ENCODE measurements around the gene KCNN3.

The KCNN3 gene

GRCh38 chr1:154745750-154746425 lies 124.2 kb downstream of the KCNN3 start:
- no peak for FAIRE-seq

- FAIRE-seq: no peak
Measured at GRCh38 chr1:154745286-154745731, 124.8 kb downstream of the KCNN3 start.

DNA sequence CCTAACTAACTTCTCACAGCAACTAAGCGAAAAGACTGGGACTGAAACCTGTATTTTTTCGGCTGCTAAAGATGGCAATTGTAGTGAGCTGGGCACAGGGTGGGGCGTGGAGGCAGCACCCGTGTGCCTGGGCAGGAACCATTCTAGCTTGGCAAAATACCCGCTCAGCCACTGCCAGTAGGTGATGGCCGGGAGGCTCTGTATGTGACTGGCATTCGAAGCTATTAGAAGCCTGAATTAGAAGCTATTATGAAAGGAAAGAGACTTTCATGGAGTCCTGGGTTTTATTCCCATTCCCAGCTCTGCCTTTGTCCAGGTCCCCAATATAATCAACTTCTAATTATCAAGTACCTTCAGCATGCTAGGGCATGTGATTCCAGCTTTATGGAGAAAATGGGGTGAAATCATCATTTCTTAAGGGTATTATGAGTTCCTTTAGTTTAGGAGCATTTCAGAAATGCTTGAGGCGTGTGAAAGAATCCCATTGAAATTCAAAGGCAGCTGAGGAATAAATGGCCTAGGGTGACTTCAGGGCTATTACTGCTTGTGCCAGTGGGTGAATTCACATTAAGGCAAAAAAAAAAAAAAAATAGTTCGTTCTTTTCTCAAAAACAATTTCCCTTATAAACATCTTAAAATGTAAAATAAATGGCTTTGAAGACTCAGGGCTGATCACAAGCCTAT lies 125.6 kb downstream of the KCNN3 start:
- FAIRE-seq: no peak

GRCh38 chr1:154743526-154744036 lies 126.5 kb downstream of the KCNN3 start:
- no peak for FAIRE-seq

- FAIRE-seq: no peak
Measured at GRCh38 chr1:154742606-154743005, 127.5 kb downstream of the KCNN3 start.

DNA sequence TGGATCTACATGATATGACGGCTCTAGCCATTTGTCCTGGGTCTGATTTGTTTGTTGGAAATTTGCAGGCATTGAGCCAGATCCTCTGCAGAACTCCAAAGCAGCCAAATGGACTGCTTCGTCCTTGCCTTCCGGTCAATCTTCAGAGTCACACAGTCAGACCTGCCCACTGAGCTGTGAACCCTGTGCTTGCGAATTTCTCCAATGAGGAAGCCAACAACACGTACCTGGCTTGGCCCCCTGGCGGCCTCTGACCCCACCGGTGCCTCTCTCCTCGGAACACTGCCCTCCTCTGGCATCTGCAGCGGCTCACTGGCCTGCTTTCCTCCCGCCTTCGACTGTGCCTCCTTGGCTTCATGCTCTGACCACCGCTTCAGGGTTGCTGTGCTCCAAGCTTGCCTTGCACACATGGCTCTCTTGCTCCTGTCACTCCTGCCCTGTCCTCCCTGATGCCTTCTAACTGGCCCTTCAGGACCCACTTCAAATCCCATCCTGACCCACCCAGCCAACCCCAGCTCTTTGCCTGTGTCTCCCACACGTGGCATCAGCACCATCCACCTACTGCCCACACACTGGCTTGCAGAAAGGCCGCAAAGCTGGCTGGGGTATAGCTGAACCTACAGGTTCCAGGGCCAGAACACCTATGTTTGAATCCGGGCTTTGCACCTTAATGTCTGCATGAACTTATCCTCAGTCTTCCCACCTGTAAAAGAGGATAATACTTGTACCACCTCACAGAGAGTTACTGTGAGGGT lies 128.2 kb downstream of the KCNN3 start:
- FAIRE-seq: no peak

DNA sequence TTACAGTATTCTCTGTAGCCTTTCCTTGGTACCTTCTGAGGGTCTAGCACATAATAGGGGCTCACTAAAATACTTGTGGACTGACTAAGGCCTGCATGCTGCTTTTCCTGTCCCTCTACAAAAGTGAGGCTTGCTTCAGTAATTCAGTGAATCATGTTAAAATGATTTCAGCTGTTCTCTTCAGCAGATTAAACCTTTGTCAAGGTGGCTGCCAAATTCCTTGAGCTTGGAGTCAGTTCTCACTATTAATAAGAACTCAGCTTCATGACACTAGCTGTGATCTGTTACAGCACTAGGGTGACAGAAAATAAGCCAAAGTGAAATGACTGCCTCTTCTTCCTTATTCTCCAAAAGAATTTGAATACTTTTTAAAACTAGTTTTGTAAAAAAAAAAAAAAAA lies 128.8 kb downstream of the KCNN3 start:
- no peak for FAIRE-seq

DNA sequence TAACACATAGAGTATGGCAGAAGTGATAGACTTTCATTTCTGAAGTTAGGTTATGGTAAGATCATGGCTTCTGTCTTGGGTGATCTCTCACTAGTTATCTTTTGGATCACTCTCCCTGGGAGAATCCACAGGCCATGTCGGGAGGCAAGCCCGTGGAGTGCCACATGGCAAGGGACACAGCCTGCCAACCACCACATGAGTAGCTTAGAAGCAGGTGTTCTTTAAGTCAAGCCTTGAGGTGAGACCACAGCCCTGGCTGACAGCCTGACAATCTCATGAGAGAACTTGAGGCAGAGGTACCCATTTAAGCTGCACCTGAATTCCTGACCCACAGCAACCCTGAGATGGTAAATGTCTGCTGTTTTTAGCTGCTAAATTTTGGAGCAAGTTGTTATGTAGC lies 130.4 kb downstream of the KCNN3 start:
- no peak for FAIRE-seq

DNA sequence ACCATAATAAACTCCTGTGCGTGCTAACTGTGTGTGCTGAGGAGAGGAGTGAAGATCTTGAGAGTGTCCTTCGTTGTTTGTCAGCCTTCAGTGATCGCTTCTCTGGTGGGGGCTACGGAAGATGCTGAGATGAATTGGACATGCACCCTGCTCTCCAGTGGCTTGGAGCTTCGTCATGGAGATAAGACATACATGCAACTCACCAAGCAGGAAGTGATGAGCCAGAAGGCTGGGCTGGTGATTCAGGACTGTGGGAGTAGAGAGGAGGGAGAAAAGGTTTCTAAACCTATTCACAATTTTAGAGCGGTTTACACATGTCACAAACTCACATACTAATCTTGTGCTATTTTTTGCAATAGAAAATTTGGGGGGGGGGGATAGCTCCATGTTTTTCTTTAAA lies 133.2 kb downstream of the KCNN3 start:
- FAIRE-seq: no peak

DNA sequence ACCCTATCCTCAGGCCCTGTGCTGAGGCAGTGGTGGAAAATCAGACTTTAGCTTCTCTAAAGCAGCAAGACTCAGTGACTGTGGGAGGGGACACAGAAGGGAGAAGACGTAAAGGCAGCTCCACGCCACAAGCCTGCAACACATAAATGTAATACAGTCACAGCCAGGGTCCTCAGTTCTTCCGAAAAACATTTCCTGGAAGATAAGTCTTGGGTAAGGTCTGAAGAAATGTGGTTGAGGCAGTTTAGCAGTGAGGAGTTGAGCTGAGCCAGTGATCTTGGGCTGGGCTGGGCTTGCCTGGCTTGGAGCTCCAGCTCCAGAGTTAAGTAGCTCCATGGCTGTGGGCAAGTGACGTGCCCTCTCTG lies 134.3 kb downstream of the KCNN3 start:
- no peak for FAIRE-seq

DNA sequence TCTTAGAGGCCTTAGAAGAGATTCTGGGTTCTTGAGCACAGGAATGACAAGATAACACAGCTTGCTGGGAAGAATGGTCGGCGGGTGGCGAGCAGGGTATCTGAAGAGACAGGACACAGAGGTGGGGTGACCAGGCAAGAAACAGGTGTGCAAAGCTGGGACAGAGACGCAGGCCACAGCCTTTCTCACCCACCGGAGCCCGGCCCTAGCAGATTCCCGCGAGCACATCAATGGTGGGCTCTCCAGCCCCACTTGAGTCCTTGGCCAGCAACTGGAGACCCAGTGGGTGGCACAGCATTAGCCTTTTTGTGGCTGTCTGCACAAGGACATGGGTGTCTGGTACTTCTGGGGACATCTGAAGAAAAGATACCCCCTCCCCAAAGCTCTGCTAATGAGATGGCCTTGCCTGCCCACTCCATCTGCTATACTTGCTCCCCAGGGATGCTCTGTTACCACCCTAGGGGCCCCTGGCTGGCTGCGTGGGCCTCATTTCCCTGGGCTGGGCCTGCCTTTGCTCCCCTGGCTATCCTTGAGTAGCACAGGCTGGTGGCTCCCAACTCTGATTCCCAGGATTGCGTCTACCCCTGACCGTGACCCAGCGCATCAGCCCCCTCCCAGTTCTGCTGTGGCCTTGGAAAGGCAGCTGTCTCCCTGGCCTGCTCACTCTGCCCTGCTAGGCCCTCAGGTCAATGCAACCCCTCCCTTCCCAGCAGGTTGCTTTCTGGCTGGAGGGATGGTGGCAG lies 134.8 kb downstream of the KCNN3 start:
- FAIRE-seq: no peak

- no peak for FAIRE-seq
Measured at GRCh38 chr1:154733621-154734020, 136.5 kb downstream of the KCNN3 start.

DNA sequence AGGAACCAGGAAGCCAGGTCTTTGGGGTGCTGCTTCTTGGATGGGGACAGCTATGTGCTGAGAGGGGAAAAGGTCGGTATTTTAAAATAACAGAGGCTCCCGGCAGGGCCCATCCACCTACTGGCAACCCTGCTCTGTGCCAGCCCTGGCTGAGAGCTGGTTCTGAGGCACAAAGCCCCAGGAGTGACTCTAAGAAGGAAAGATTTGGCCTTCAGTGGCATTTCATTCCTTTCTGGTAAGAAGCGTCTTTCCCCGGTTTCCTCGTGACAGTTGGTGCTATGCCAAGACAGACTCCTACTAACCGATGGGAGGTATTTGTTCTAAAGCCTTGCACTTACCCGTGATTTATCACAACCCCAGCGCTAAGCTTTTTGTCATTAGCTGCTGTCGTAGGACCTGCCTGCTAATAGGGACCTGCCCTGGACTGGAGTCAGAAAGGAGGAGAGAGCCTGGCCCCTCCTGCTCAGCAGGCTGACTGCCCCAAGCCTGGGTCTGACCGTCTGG lies 139.0 kb downstream of the KCNN3 start:
- no peak for FAIRE-seq

DNA sequence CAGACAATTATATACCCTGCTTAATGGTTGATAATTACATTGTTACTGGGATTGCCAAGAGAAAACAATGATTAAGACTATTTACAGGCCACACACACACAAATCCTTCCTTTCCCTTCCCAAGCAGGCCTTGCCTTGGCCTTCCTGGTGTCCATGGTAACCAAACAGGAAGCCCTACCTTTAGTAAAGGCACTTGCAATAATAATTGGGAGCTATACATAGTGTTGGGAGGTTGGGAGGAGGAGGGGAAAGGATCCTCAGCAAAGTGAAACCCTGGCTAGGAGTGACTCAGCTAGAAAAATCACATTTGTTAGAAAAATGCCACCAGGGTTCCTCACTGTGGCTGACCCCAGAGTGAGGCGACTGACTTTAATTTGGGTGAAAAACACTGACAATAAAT lies 139.8 kb downstream of the KCNN3 start:
- no peak for FAIRE-seq

DNA sequence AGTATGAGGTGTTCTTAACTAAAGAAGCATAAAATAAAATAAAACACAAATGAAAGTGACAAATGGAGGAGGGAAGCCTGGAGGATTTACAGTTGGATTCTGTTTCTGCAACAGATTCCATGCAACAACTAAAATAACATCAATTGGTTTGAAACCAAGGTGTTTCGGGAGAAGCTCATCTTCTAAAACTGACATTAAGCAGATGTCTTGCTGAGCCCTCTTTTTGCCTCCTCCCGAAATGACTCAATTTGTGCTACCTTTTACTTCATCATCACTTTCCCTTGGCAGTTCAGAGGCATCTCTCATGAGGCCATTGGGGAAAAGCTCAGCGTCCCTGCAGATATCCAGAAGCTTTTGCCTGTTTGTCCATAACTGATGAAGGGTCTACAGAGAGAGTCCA lies 140.5 kb downstream of the KCNN3 start:
- no peak for FAIRE-seq

DNA sequence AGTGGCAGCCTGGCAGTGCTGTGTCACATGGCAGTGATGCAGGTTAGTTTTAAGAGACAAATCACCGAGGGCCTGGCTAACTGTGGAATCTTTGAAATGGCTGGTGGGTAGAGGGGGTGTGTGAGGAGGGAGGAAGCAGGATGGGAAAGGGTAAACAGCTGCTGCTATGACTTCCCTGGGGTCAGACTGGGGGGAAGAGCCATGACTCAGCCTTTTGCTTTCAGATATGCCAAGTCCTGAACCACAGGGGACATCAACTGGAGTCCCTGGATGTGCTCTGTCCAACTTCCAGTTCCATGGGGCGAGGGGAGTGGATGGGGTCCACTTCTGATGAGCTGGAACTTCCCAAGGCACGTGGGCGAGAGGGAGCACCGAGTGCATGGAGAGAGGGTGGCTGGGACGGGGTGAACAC lies 141.0 kb downstream of the KCNN3 start:
- no peak for FAIRE-seq

- no peak for FAIRE-seq
Measured at GRCh38 chr1:154726896-154727753, 143.0 kb downstream of the KCNN3 start.

DNA sequence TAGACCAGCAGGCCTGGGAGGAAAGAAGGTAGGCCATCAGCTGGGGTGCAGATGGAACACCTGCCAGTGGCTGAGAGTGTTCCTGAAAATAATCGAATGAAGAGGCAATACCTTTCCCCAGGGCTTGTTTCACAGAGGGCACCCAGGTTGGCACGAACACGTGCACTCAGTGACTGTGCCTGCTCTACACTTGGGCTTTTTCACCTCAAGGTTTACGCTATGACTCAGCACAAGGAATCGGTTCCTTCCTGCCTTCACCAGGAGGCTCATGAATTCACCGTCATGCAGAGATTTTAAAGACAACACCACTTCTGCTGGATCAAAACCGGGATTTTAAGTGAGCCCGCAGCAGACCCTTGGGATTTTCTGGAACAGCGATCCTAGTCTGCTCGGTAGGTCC lies 143.6 kb downstream of the KCNN3 start:
- FAIRE-seq: no peak

DNA sequence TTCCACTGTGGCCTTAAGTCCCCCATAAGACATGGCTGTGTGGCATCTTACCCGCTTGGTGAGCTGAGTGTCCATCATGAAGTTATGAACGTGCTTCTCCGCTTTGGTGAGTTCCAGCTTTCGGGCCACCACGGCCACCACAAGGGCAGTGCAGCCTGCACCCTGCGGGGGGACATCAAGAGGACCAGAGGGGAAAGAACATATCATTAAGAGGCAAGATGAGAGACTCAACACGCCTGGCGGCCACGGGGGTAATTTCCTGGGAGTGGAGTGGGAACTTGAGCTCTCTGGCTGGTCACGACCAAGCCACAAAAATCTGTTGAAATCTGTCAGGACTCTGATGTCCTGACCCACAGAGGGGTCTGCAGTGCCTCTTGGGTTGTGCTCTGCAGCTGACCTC lies 144.2 kb downstream of the KCNN3 start:
- no peak for FAIRE-seq

DNA sequence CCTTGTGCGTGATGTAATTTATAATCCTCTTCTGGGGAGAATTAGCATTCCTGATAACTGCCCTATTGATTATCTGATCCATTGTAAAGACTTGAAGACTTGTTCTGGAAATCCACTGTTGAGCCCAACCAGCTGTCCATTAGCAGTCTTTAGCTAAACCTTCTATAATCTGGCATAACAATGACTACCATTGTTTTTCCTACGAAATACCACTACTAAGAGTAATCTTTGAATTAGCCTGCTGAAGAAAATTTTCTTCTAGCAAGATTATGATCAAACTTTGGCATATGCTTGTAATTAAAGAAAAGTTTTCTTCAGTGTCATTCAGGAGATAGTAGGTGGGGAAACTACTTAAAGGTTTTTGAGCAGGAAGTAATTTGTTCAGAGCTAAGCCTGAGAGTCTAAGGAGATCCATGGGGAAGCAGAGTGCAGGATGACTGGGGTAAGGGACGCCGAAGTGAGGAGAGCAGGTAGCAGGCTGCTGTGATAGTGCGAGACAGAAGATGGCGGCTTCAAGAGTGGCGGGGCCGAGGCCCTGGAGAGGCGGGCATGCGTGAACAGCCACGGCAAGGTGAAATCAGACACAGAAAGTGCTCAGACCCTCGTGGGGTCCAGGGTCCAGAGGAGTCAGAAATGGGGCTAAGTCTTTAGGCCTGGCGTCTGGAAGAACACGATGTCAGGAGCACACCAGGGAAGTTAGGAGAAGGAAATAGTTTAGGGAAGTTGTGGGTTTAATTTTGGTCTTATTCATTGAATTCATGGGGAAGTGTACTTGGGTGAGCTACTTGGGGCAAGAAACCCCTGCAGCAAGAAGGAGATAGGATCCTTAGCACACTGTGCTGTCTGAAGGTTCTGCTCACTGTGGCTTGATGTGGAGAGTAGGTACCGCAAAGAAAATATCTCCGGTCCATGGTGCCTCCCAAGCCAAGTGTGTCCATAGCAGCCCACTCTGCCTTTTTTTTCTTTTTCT lies 149.5 kb downstream of the KCNN3 start:
- no peak for FAIRE-seq
